ENCODE measurements around the gene GALNT17.

DNA sequence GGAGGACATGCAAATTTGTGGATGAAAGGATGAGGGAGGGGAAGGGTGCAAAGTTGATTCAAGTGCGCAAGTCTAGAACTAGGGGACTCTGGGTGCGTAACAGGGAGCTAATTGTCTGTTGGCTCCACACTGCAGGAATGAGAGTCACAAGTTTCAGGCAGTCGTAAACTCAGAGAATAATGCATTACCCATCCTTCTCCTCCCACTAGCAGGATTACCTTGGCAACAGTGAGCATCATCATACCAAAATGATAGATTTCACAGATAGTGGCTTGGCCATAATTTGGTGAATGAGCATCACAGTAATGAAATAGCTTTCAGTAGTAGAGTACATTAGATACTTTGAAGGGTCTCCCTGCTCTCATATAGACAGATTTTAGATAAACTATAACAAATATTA is 565.5 kb downstream of the GALNT17 start:
- TF ChIP-seq, protein P1, sequence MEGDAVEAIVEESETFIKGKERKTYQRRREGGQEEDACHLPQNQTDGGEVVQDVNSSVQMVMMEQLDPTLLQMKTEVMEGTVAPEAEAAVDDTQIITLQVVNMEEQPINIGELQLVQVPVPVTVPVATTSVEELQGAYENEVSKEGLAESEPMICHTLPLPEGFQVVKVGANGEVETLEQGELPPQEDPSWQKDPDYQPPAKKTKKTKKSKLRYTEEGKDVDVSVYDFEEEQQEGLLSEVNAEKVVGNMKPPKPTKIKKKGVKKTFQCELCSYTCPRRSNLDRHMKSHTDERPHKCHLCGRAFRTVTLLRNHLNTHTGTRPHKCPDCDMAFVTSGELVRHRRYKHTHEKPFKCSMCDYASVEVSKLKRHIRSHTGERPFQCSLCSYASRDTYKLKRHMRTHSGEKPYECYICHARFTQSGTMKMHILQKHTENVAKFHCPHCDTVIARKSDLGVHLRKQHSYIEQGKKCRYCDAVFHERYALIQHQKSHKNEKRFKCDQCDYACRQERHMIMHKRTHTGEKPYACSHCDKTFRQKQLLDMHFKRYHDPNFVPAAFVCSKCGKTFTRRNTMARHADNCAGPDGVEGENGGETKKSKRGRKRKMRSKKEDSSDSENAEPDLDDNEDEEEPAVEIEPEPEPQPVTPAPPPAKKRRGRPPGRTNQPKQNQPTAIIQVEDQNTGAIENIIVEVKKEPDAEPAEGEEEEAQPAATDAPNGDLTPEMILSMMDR (conservative IDR thresholded peaks at IDR 0.05): no peak
- no peak for TF ChIP-seq EZH2 (IDR thresholded peaks at IDR 0.05; ENCODE audit: low read depth)
